ENCODE results near the gene USP35.

Gene USP35

GRCh38 chr11:78188286-78189173 is at the start of gene USP35, which contains the start of gene KCTD21:
TSS of gene USP35 (plus strand) at chr11:78188919. CDS start at chr11:78196246, 7,327 bp downstream.
TSS of gene KCTD21 (minus strand) at chr11:78188626. CDS start at chr11:78174554, 14,072 bp downstream.
- DNase-seq: peak; percentile 84

GRCh38 chr11:78139422-78140391 is 49.0 kb upstream of the USP35 start, which contains the start of gene ALG8:
TSS of gene ALG8 (minus strand) at chr11:78139626. CDS start at chr11:78139588, 38 bp downstream.
- DNase-seq: peak; percentile 78

- no peak for DNase-seq
Observed at GRCh38 chr11:78140392-78141077, 48.2 kb upstream of the USP35 start.

- DNase-seq: no peak
Observed at GRCh38 chr11:78145511-78146025, 43.2 kb upstream of the USP35 start.

GRCh38 chr11:78147807-78148206 is 40.9 kb upstream of the USP35 start:
- DNase-seq: peak; percentile 10

GRCh38 chr11:78149646-78150045 is 39.1 kb upstream of the USP35 start:
- DNase-seq: no peak

- DNase-seq: no peak
Observed at GRCh38 chr11:78150346-78150745, 38.4 kb upstream of the USP35 start.

- DNase-seq: no peak
Observed at GRCh38 chr11:78150754-78151153, 38.0 kb upstream of the USP35 start.

GRCh38 chr11:78151804-78152203 is 36.9 kb upstream of the USP35 start:
- DNase-seq: no peak

GRCh38 chr11:78156127-78156844 is 32.4 kb upstream of the USP35 start:
- no peak for DNase-seq

GRCh38 chr11:78158987-78159652 is 29.6 kb upstream of the USP35 start:
- DNase-seq: no peak

GRCh38 chr11:78160557-78160956 is 28.2 kb upstream of the USP35 start:
- DNase-seq: no peak

GRCh38 chr11:78161346-78161745 is 27.4 kb upstream of the USP35 start:
- no peak for DNase-seq

- no peak for DNase-seq
Observed at GRCh38 chr11:78161962-78162371, 26.8 kb upstream of the USP35 start.

- DNase-seq: no peak
Observed at GRCh38 chr11:78163828-78164227, 24.9 kb upstream of the USP35 start.

- DNase-seq: no peak
Observed at GRCh38 chr11:78164471-78164870, 24.2 kb upstream of the USP35 start.

- DNase-seq: no peak
Observed at GRCh38 chr11:78166855-78167469, 21.8 kb upstream of the USP35 start.

- DNase-seq: no peak
Observed at GRCh38 chr11:78168539-78169477, 19.9 kb upstream of the USP35 start.

GRCh38 chr11:78170413-78170812 is 18.3 kb upstream of the USP35 start:
- DNase-seq: no peak

Data from NCI-H2029 treated with DMSO at 0.1 percent for 48 hours (cell line).